GM19328 (cell line): ENCODE data around the gene CLSTN2.

ENCODE experiments used
- ATAC-seq: cut with Tn5 transposase; IDR thresholded peaks from one replicate; pipeline ENCODE4 v1.9.1; 2021; ENCODE audit warnings: mild to moderate bottlenecking, moderate library complexity; ENCODE audit not compliant: unreplicated experiment

Gene CLSTN2

GRCh38 chr3:140268103-140268502 is 333.1 kb downstream of the CLSTN2 start:
- ATAC-seq, result no peak

GRCh38 chr3:140268610-140269009 is 333.6 kb downstream of the CLSTN2 start:
- ATAC-seq, result no peak

GRCh38 chr3:140270329-140270728 is 335.3 kb downstream of the CLSTN2 start:
- ATAC-seq, result no peak

GRCh38 chr3:140273542-140274195 is 338.7 kb downstream of the CLSTN2 start:
- ATAC-seq, result no peak

- no peak for ATAC-seq
Observed at GRCh38 chr3:140274429-140274828, 339.4 kb downstream of the CLSTN2 start.

GRCh38 chr3:140276703-140277102 is 341.7 kb downstream of the CLSTN2 start:
- no peak for ATAC-seq

- no peak for ATAC-seq
Observed at GRCh38 chr3:140277886-140278285, 342.9 kb downstream of the CLSTN2 start.

GRCh38 chr3:140284372-140284771 is 349.4 kb downstream of the CLSTN2 start:
- no peak for ATAC-seq

- no peak for ATAC-seq
Observed at GRCh38 chr3:140285380-140285779, 350.4 kb downstream of the CLSTN2 start.

GRCh38 chr3:140288595-140288994 is 353.6 kb downstream of the CLSTN2 start:
- ATAC-seq, result no peak

- ATAC-seq, result no peak
Observed at GRCh38 chr3:140290105-140290504, 355.1 kb downstream of the CLSTN2 start.

GRCh38 chr3:140292170-140292569 is 357.2 kb downstream of the CLSTN2 start:
- ATAC-seq, result no peak

GRCh38 chr3:140292684-140293083 is 357.7 kb downstream of the CLSTN2 start:
- no peak for ATAC-seq

- no peak for ATAC-seq
Observed at GRCh38 chr3:140294058-140294457, 359.1 kb downstream of the CLSTN2 start.

GRCh38 chr3:140296796-140297352 is 361.9 kb downstream of the CLSTN2 start:
- no peak for ATAC-seq

GRCh38 chr3:140298043-140298442 is 363.1 kb downstream of the CLSTN2 start:
- ATAC-seq, result no peak

- no peak for ATAC-seq
Observed at GRCh38 chr3:140298569-140299070, 363.6 kb downstream of the CLSTN2 start.

- no peak for ATAC-seq
Observed at GRCh38 chr3:140303875-140304274, 368.9 kb downstream of the CLSTN2 start.

- ATAC-seq, result no peak
Observed at GRCh38 chr3:140308535-140308934, 373.6 kb downstream of the CLSTN2 start.

GRCh38 chr3:140311428-140311827 is 376.4 kb downstream of the CLSTN2 start:
- no peak for ATAC-seq

GRCh38 chr3:140315955-140316354 is 381.0 kb downstream of the CLSTN2 start:
- no peak for ATAC-seq

- ATAC-seq, result no peak
Observed at GRCh38 chr3:140316466-140316865, 381.5 kb downstream of the CLSTN2 start.
